GM21447 (cell line): ENCODE data around the gene SCMH1.

Experiments used
- ATAC-seq: cut with Tn5 transposase; IDR thresholded peaks from one replicate; pipeline ENCODE4 v1.9.1; 2021; ENCODE audit not compliant: unreplicated experiment

The SCMH1 gene

DNA sequence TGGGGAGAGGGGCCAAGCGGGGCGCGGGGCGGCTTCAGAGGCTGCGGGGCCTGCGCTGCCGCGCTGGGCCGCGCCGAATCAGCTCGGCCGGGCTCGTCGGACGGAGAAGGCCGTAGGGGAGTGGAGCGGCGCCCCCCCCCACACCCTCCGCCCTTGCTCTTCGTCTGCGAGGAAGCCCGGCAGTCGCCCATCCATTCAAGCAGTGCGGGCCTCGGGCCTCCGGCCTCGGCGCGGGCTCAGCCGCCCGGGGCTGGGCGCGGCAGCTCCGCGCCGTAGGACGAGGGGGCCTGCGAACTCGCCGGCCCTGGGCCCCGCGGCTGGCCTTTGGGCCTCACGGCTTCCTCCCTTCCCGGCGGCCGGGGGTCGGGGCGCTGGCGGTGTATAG, 262.0 kb downstream of the SCMH1 start:
- peak; percentile 17 for ATAC-seq

DNA sequence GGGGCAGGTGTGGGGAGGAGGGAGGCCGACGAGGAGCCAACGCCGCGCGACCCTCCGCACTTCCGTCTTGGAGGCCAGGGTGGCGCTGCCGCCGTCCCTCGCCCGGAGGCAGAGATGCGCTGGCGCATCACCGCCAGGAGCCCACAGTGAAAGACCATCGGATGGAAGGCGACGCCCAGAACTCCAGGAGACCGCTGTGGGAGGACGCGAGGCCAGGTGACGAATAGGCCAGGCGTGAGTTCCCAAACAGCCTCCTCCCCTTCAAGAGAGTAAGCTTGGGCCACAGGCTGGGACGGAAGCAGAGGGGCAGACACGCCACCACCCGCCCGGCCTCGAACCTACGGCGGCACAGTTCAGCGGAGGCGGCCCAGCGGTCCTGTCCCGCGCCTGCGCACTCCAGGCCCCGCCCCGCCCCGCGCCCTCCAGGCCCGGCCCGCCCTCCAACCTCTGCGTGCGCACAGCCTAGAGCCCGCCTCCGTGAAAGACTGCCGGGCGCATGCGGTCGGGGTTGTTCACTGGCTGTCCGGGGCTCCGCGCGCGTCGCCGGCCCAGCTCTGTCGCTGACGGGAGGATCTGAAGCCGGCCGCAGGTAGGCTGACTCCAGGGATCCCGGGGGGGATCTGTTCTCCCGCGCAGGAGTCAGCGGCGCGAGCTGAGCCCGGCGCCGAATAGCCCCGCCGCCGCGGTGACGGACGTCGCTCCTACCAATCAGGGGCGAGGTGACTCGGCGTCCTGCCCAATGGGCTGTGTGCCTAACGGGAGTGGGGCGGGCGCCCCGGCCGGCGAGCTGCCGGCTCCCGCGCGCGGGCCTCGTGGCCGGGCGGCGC, 262.7 kb downstream of the SCMH1 start, which contains the start of gene CTPS1:
Gene CTPS1, plus strand, starts transcription at position 456 of the 827 bp plus-strand sequence. CDS start 3,595 bp downstream, outside the sequence.
- peak; percentile 83 for ATAC-seq

DNA sequence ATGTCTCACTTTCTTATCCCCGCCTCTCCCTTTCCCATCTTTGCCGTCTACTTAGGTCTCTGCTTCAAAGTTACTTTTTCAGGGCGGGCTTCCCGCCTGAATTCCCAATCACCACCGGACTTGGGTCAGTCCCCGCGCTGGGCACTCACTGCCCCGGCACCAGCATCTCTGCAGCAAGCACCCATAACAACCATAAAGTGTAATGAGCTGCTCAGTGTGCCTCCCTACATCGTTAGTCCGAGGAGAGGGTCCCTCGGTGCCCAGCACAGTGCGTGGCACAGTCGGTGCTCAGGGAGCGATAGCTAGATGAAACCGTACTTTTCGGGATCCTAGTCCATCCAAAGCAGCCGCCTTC, 263.2 kb downstream of the SCMH1 start:
- no peak for ATAC-seq

DNA sequence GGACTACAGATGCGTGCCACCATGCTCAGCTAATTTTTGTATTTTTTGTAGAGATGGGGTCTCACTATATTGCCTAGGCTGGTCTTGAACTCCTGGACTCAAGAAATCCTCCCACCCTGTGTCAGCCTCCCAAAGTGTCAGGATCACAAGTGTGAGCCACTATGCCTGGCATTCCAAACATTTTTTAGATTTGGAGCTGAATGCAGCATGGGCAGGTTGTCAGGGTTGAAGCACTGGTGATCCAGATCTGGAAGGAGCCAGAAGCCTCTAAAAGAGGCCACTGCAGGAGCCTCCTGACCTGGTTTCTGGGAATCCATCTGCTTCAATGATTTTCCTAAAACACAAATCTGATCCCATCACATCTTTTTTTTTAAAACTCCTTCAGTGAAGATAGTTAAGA, 264.4 kb downstream of the SCMH1 start:
- ATAC-seq: no peak
